Myometrial cell (primary cell): ENCODE measurements around the gene ZNF227. TPM values are rescaled to one million over a fixed set of nuclear protein-coding genes. Genes with fewer than 3 reads are reported as not detected.

Experiments used
- total RNA-seq: library from RNA; depleted of rRNA; stranded (reverse); fragments of >200 nt; gene quantifications from 2 replicates; pipeline ENCODE4 v1.2.3, GENCODE V29; 2015

ZNF227 gene
- total RNA-seq: 4.3 and 5.1 TPM in 2 replicates

DNA sequence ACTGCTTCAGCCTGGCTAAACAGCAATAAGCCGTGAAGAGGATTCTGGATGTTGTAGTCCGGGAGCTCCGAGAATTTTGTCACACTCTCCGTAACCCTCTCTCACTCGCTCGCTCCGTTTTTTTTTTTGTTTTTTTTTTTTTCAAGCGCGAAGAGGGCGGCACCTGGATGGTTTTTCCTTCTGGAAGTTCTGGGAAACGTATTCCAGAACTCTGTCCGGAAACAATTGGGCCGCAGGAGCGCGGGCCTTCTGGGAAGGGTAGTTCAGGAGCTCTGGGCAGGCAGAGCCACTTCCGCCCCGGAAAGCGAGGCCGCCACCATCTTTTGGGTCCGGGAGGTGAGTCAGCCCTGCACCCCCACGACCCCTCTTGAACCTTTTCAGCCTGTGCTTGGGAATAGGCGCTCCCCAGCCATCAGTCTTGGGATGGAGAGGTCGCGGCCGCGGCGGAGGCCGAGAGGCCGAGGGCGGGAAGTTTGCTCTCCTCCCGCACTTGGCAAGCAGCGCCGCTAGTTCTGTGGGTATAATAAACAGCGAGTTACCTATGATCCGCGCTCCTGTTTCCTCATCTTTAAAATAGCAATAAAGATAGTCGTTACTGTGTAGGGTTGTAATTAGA, at the start of gene ZNF227:
TSS of gene ZNF227 (plus strand) at position 283 of the 616 bp plus-strand sequence. CDS start 5,261 bp downstream, outside the sequence.

DNA sequence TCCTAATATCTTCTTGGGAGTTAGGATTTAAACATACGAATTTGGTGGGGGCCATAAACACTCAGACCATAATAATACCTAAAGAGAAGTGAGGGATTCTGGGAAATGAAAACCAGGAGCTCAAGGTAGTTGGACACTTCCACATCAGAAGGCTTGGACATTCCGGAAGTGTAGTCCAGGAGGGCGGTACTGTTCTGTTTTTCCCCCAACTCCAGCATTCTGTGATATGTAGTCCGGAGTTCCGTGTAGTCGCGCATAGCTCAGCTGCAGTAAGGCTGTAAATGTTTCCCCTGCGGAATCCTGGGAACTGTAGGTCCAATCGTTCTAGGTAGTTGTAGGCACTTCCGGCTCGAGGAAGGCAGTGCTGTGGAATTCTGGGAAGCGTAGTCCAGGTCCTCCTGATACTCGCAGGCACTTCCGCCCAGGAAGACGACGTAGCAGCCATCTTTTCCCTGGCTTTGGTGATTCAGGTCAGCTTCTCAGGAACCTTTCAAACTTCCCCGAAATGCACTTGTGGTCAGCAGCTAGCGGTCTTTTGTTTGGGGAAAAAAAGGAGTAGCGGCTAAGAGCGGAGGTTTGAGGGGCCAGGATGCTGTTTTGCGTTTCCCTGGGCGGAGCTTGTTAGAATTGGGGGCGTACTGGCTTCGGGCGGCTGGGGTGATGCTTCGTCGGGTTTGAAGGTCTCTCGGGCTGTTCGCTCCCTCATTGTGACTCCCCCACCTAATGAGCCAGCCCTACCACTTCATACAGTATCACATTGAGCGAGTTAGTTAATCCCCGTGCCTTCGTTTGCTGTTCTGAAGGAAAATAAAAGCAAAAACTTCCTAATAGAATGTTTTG, 47.4 kb upstream of the ZNF227 start, which contains the start of gene ZNF226:
TSS of gene ZNF226 (plus strand) at position 428 of the 840 bp plus-strand sequence. CDS start 4,981 bp downstream, outside the sequence.

Other genes starting within 250 kb of the ZNF227 start
- gene ZNF155, start 228.3 kb upstream of the ZNF227 start, total RNA-seq: 2.0 and 8.0 TPM in 2 replicates
- 0.58 and 1.9 TPM in 2 replicates for gene ZNF230, start 209.6 kb upstream of the ZNF227 start, total RNA-seq
- 1.2 and 5.2 TPM in 2 replicates for gene ZNF222, start 187.2 kb upstream of the ZNF227 start, total RNA-seq
- gene ZNF223, start 160.5 kb upstream of the ZNF227 start, total RNA-seq: 2.6 and 5.1 TPM in 2 replicates
- gene ZNF284, start 140.4 kb upstream of the ZNF227 start, total RNA-seq: 1.4 and 1.6 TPM in 2 replicates
- 3.2 and 6.0 TPM in 2 replicates for gene ZNF224, start 118.2 kb upstream of the ZNF227 start, total RNA-seq
- gene ZNF225, start 99.1 kb upstream of the ZNF227 start, total RNA-seq: 4.6 and 7.5 TPM in 2 replicates
- gene ZNF234, start 71.0 kb upstream of the ZNF227 start, total RNA-seq: 1.9 and 2.3 TPM in 2 replicates
- gene ZNF226, start 47.4 kb upstream of the ZNF227 start, total RNA-seq: 17.6 and 27.6 TPM in 2 replicates
- gene ZNF233, start 47.4 kb downstream of the ZNF227 start, total RNA-seq: under 0.01 and 1.7 TPM in 2 replicates
- gene ZNF235, start 92.5 kb downstream of the ZNF227 start, total RNA-seq: 0.29 and 0.53 TPM in 2 replicates
- 2.0 and 2.8 TPM in 2 replicates for gene ZNF112, start 144.1 kb downstream of the ZNF227 start, total RNA-seq
- 0.58 and 2.3 TPM in 2 replicates for gene ZNF285, start 189.1 kb downstream of the ZNF227 start, total RNA-seq
- gene ZNF229, start 235.9 kb downstream of the ZNF227 start, total RNA-seq: 3.2 and 7.1 TPM in 2 replicates